Osteoblast (primary cell): ENCODE measurements around the gene MYH7. TPM values are rescaled to one million over a fixed set of nuclear protein-coding genes. Genes with fewer than 3 reads are reported as not detected.

Source experiments
- DNase-seq: peaks from one replicate; pipeline ENCODE4 v3.0.0; 2011; ENCODE audit warnings: low spot score, mixed read lengths; ENCODE audit not compliant: insufficient read length; ENCODE audit errors: missing footprints
- H2AFZ ChIP-seq: 2 replicates; pipeline ENCODE4 v1.6.0; 2011; ENCODE audit warnings: mild to moderate bottlenecking, low read length
- H3K27ac ChIP-seq: 2 replicates; pipeline ENCODE4 v1.5.1; 2011; ENCODE audit warnings: mild to moderate bottlenecking, low read depth, low read length, moderate library complexity
- H3K27me3 ChIP-seq: 2 replicates; pipeline ENCODE4 v1.6.0; 2012; ENCODE audit warnings: mild to moderate bottlenecking, control low read depth, inconsistent platforms, low read length, moderate library complexity; ENCODE audit not compliant: insufficient read depth
- H3K36me3 ChIP-seq: 2 replicates; pipeline ENCODE4 v1.5.1; 2011; ENCODE audit warnings: mild to moderate bottlenecking, low read length, control low read depth, moderate library complexity; ENCODE audit not compliant: insufficient read depth
- H3K4me1 ChIP-seq: 2 replicates; pipeline ENCODE4 v1.5.1; 2011; ENCODE audit warnings: mild to moderate bottlenecking, low read length, control low read depth, moderate library complexity; ENCODE audit not compliant: insufficient read depth
- H3K4me2 ChIP-seq: 2 replicates; pipeline ENCODE4 v1.6.0; 2011; ENCODE audit warnings: mild to moderate bottlenecking, low read length; ENCODE audit not compliant: insufficient read depth
- H3K4me3 ChIP-seq: fragments of 200-600 bp; sonication (generic); 3 replicates; pipeline ENCODE4 v1.5.1; 2012; ENCODE audit warnings: mild to moderate bottlenecking, low read length, inconsistent platforms; ENCODE audit not compliant: insufficient read depth
- H3K79me2 ChIP-seq: 2 replicates; pipeline ENCODE4 v1.6.0; 2012; ENCODE audit warnings: mild to moderate bottlenecking, low read length, control low read depth, inconsistent platforms; ENCODE audit not compliant: insufficient read depth
- H3K9me3 ChIP-seq: 2 replicates; pipeline ENCODE4 v1.5.1; 2011; ENCODE audit warnings: low read depth, low read length, control low read depth
- H4K20me1 ChIP-seq: 2 replicates; pipeline ENCODE4 v1.6.0; 2012; ENCODE audit warnings: mild to moderate bottlenecking, low read length, control low read depth; ENCODE audit not compliant: insufficient read depth
- CTCF ChIP-seq: IDR thresholded peaks from 2 replicates; pipeline ENCODE4 v1.5.1; 2011; ENCODE audit warnings: mild to moderate bottlenecking, low read depth, low read length, moderate library complexity; ENCODE audit errors: extremely low read depth
- total RNA-seq: library from RNA; depleted of rRNA; stranded (reverse); fragments of >200 nt; gene quantifications from 2 replicates; pipeline ENCODE4 v1.2.3, GENCODE V29; 2012

Gene MYH7
- total RNA-seq, 1 donor: not detected

- Histone ChIP-seq H3K79me2 (peaks cover 18% of the 10 kb centered on the region), H3K4me1 (peaks cover 10% of the 10 kb centered on the region), H3K27ac (no peak overlapping the region), H3K4me2 (no peak overlapping the region), H3K36me3 (peaks cover 47% of the 10 kb centered on the region), H3K9me3 (no peaks in the 10 kb centered on the region), H4K20me1 (no peaks in the 10 kb centered on the region), H2AFZ (no peak overlapping the region), H3K27me3 (no peaks in the 10 kb centered on the region), H3K4me3 (no peak overlapping the region)
- no peak for DNase-seq
- TF ChIP-seq CTCF: no peak
Measured at GRCh38 chr14:23470947-23471346, 35.5 kb upstream of the MYH7 start.

GRCh38 chr14:23469906-23470403, 34.5 kb upstream of the MYH7 start:
- Histone ChIP-seq H3K79me2 (peaks cover 18% of the 10 kb centered on the region), H3K4me2 (peak overlapping the region; percentile 93), H3K4me1 (peaks cover 10% of the 10 kb centered on the region), H2AFZ (peak overlapping the region; percentile 93), H3K4me3 (peak overlapping the region; percentile 89), H4K20me1 (no peaks in the 10 kb centered on the region), H3K27me3 (no peaks in the 10 kb centered on the region), H3K27ac (peak overlapping the region; percentile 92), H3K9me3 (no peaks in the 10 kb centered on the region), H3K36me3 (peaks cover 37% of the 10 kb centered on the region)
- no peak for DNase-seq
- no peak for TF ChIP-seq CTCF

DNA sequence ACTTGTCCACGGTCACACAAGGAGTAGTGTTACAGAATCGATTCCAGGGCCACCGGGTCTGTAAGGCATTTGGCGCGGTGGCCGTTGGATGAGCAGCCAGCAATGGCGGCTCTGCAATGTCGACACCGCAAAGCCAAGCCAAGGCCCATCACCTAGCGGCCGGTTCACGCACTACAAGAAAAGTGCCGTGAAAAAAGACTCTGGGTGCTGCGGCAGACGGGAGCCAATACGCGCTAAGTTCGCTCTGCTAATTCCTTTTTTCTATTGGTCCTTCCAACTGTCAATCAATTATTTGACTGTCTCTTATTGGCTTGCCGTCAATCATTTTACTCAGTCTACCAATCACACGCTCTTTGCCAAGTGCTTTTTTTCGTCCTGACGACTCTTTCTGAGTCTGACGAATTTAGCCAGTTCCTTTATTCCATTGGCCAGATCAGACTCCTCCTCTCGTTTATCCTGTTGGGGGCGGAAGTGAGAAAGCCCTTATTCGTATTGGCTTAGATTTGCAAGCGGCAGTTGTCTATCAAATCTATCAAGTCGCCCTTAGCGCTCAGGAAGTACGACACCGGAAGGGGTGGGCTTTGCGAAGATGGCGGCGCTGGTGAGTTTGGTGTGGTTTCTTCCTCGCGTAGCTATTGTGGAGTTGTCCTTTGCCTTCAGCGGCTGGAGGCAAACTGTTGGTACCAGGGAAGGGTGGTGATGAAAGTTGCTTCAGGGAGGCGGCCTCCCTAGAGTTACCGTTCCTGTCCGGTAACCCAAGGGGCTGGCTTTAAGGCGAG, 33.9 kb upstream of the MYH7 start, which contains the start of gene NGDN:
NGDN (plus strand) TSS at position 577 of the 779 bp plus-strand sequence; CDS start at position 590, 13 bp downstream.
- H3K79me2 ChIP-seq: peaks cover 18% of the 10 kb centered on the region
- peak within 1 kb of the TSS; percentile 92 for H3K27ac ChIP-seq
- no peaks in the 10 kb centered on the region for H3K9me3 ChIP-seq
- peak; percentile 86 for TF ChIP-seq CTCF
- peak within 1 kb of the TSS; percentile 93 for H3K4me2 ChIP-seq
- H3K27me3 ChIP-seq: no peaks in the 10 kb centered on the region
- peak within 1 kb of the TSS; percentile 100 for H2AFZ ChIP-seq
- peaks cover 31% of the 10 kb centered on the region for H3K36me3 ChIP-seq
- peaks cover 10% of the 10 kb centered on the region for H3K4me1 ChIP-seq
- peak within 1 kb of the TSS; percentile 89 for H3K4me3 ChIP-seq
- peak; percentile 96 for DNase-seq
- H4K20me1 ChIP-seq: no peaks in the 10 kb centered on the region

DNA sequence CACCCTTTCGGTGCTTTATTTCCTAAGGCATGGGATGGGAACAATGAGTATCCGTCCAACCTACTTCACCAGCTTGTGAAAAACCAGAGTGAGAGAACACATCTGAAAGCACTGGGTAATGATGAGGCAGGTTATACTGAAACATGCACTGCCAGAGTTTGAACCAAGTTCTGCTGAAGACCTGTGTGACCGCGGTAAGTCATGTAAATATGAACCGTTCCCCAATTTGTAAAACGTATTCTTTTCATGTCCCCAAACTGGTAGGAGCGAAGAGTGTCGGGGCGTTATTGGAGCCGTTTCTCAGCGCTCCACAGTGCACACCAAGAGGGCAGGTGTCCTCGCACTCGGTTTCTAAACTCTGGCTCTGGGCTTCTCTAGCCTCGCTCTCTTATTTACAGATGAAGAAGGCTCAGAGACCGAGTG, 33.3 kb upstream of the MYH7 start:
- H3K4me1 ChIP-seq: peaks cover 10% of the 10 kb centered on the region
- no peaks in the 10 kb centered on the region for H4K20me1 ChIP-seq
- no peaks in the 10 kb centered on the region for H3K27me3 ChIP-seq
- peak overlapping the region; percentile 100 for H2AFZ ChIP-seq
- H3K4me2 ChIP-seq: peak overlapping the region; percentile 90
- TF ChIP-seq CTCF: no peak
- peaks cover 18% of the 10 kb centered on the region for H3K79me2 ChIP-seq
- H3K36me3 ChIP-seq: peaks cover 26% of the 10 kb centered on the region
- H3K9me3 ChIP-seq: no peaks in the 10 kb centered on the region
- H3K4me3 ChIP-seq: peak overlapping the region; percentile 89
- DNase-seq: no peak
- peak overlapping the region; percentile 43 for H3K27ac ChIP-seq
